Dendritic cell treated with granulocyte-macrophage colony-stimulating factor and Interleukin-4, amounts not matched to agents 40 ng/mL and 50 ng/mL, for 4 days (primary cell): ENCODE results near the gene SPSB3.

Source experiments
- H3K27ac Mint-ChIP-seq: one replicate; pipeline ENCODE4 v1.8.0; 2022; ENCODE audit warnings: mild to moderate bottlenecking, mixed read lengths
- H3K27me3 Mint-ChIP-seq: one replicate; pipeline ENCODE4 v1.8.0; 2022; ENCODE audit warnings: mild to moderate bottlenecking, mixed read lengths
- H3K36me3 Mint-ChIP-seq: one replicate; pipeline ENCODE4 v1.8.0; 2022; ENCODE audit warnings: low read depth, mixed read lengths
- H3K4me1 Mint-ChIP-seq: one replicate; pipeline ENCODE4 v1.8.0; 2022; ENCODE audit warnings: low read depth, mixed read lengths
- H3K4me3 Mint-ChIP-seq: one replicate; pipeline ENCODE4 v1.8.0; 2022; ENCODE audit warnings: mild to moderate bottlenecking, moderate library complexity, mixed read lengths
- H3K9me3 Mint-ChIP-seq: one replicate; pipeline ENCODE4 v1.8.0; 2022; ENCODE audit warnings: mixed read lengths
- intact Hi-C: fragments of 100-400 bp; cut with micrococcal nuclease; formaldehyde crosslinking; loops from one replicate; pipeline ENCODE4 v1.15.0; 2022

SPSB3 gene

DNA sequence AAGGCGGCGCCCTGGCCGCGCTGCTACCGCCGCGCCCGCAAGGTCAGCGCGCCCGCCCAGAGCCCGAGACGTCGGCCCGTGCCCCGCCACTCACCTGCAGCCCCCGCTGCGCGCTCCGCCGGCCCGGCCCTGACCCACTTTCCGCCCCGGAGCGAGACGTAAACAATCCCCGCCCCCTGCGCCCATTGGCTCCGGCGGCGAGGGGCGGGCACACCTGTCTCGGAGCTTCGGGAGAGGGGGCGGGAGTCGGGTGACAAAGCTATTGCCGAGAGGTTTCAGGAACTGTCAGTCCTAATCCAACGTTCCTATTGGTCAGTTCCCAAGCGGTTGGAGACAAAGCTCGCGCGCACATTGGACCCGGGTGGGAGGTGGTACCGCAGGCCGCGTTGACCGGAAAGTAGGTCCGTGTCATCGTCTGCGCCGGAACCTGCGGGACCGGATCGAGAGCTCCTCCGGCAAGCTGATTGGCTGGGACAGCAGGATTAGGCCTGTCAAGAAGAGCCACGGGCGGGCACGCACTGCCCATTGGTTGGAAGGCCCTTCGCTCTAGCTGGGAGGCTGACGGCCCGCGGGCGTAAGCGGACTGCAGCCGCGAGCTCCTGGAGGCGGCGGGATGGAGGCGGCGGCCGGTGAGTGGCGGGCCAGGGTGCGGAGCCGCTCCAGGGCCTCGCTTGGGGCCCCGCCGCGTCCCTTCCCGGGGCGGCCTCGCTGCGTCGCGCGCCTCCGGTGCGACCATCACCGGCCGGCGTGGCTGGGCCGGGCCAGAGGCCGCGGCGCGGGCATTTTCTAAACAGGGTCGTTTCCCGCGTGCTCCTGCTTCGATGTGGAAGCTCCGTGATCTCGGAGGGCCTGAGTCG lies at the start of gene SPSB3, which contains the start of gene NUBP2:
SPSB3 (minus strand) TSS at position 164 of the 857 bp plus-strand sequence. CDS start 1,088 bp downstream, outside the sequence.
NUBP2 (plus strand) TSS at position 553 of the 857 bp plus-strand sequence; CDS start at position 614, 61 bp downstream.
- peak within 1 kb of the TSS; percentile 85 for H3K4me3 Mint-ChIP-seq
- peak within 1 kb of the TSS; percentile 84 for H3K27ac Mint-ChIP-seq
- peaks cover 78% of the 10 kb centered on the region for H3K36me3 Mint-ChIP-seq
- H3K27me3 Mint-ChIP-seq, result no peaks in the 10 kb centered on the region
- intact Hi-C loops, result loop anchor here (1.0 kb wide), 1 partner anchor 9 kb away; the partner anchor contains the start of gene MRPS34
- no peaks in the 10 kb centered on the region for H3K9me3 Mint-ChIP-seq
- H3K4me1 Mint-ChIP-seq, result peaks cover 44% of the 10 kb centered on the region

GRCh38 chr16:1831186-1832075 lies 49.1 kb upstream of the SPSB3 start:
- Mint-ChIP-seq H3K27ac (no peak overlapping the region), H3K4me3 (no peak overlapping the region), H3K4me1 (peaks cover 19% of the 10 kb centered on the region), H3K27me3 (no peaks in the 10 kb centered on the region), H3K36me3 (peaks cover 35% of the 10 kb centered on the region), H3K9me3 (no peaks in the 10 kb centered on the region)
- intact Hi-C loops, result no loop called here

DNA sequence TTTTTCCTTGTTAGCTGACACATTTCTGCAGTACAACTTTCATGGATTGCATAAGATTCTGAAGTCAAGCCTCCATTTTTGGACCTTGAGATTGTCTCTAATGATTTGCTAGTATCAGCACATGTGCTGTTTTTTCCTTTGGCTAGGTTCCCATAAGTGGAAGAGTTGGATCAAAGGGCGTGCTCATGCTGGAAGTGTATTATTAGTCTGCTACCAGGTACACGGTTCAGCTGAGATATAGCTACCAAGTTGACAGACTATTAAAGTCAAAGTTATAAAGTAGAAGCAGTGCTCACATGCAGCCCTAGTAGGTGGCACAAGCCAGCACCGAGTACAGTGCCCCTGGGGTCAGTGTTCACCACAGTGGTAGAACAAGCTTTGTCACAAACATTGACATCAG lies 47.8 kb upstream of the SPSB3 start:
- Mint-ChIP-seq H3K9me3 (no peaks in the 10 kb centered on the region), H3K4me1 (peaks cover 19% of the 10 kb centered on the region), H3K4me3 (no peak overlapping the region), H3K36me3 (peaks cover 35% of the 10 kb centered on the region), H3K27me3 (no peaks in the 10 kb centered on the region), H3K27ac (no peak overlapping the region)
- intact Hi-C loops, result no loop called here

GRCh38 chr16:1828645-1829410 lies 46.5 kb upstream of the SPSB3 start:
- Mint-ChIP-seq H3K4me1 (peaks cover 30% of the 10 kb centered on the region), H3K27me3 (no peaks in the 10 kb centered on the region), H3K4me3 (peak overlapping the region; percentile 30), H3K36me3 (peaks cover 45% of the 10 kb centered on the region), H3K27ac (no peak overlapping the region), H3K9me3 (no peaks in the 10 kb centered on the region)
- intact Hi-C loops, result no loop called here

- H3K36me3 Mint-ChIP-seq, result peaks cover 52% of the 10 kb centered on the region
- intact Hi-C loops, result no loop called here
- H3K27ac Mint-ChIP-seq, result peak within 1 kb of the TSS; percentile 95
- H3K4me1 Mint-ChIP-seq, result peaks cover 32% of the 10 kb centered on the region
- H3K27me3 Mint-ChIP-seq, result no peaks in the 10 kb centered on the region
- H3K4me3 Mint-ChIP-seq, result peak within 1 kb of the TSS; percentile 88
- H3K9me3 Mint-ChIP-seq, result no peaks in the 10 kb centered on the region
Observed at GRCh38 chr16:1826691-1827573, 44.6 kb upstream of the SPSB3 start, which contains the start of the genes FAHD1 and HAGH. TSS of gene FAHD1 (plus strand) at chr16:1827206. CDS start at chr16:1827239, 33 bp downstream. TSS of gene HAGH (minus strand) at chr16:1826825. CDS start at chr16:1826787, 38 bp downstream.

DNA sequence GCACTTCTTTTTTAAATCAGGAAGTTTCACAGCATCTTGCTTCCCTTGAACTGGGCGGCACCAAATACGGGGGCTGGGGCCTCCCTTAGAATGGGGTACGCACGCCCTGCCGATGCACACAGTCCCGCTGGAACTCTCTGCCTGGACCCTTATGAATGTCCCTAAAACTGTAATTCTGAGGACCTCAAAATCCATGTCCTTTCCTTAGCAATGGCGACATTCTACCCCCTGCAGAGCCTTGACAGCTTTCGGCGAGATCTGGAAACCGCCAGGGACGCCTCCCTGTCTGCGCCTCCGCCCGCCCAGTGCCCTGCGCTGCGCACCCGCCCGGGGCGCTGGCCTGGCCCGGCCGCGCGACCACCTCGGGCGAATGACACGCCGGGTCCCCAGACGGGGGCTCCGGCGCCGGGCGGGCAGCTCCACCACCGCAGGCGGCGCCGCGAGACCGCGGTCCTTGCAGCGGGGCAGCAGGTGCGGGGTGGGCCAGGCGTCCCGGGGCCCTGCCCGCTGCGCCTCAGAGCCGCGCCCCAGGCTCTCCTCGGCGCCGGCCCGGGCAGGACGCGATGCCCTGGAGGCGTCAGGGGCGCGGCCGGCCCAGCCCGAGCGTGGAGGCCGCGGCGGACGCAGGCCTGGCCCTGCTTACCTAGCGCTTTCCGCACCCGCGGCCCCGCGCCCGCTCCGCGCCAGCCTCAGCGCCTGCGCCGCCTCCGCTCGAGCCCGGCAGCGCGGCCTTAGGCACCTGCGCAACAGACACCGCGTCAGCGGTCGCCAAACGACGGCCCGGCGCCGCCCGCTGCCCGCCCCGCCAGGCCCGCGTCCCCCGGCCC lies 43.7 kb upstream of the SPSB3 start:
- Mint-ChIP-seq H3K4me3 (peak overlapping the region; percentile 88), H3K27me3 (no peaks in the 10 kb centered on the region), H3K27ac (peak overlapping the region; percentile 95), H3K36me3 (peaks cover 55% of the 10 kb centered on the region), H3K4me1 (peaks cover 32% of the 10 kb centered on the region), H3K9me3 (no peaks in the 10 kb centered on the region)
- intact Hi-C loops, result no loop called here

DNA sequence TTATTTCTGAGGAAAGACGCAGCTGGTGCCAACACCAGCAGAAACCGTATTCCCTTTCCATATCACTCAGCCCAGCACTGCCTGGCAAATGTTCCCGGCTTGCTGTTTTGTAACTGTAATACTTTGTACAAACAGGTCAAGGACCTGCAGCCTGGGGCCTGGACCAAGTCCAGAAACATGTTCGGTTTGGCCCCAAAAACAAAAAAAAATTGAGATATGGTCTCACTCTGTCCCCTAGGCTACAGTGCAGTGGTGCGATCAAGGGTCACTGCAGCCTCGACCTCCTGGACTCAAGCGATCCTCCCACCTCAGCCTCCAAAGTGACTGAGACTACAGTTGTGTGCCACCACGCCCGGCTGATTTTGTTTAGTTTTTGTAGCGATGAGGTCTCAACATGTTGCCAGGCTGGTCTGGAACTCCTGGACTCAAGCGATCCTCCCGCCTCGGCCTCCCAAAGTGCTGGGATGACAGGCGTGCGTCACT lies 43.1 kb upstream of the SPSB3 start:
- Mint-ChIP-seq H3K4me1 (peaks cover 32% of the 10 kb centered on the region), H3K36me3 (peaks cover 55% of the 10 kb centered on the region), H3K9me3 (no peaks in the 10 kb centered on the region), H3K27me3 (no peaks in the 10 kb centered on the region), H3K4me3 (peak overlapping the region; percentile 76), H3K27ac (peak overlapping the region; percentile 80)
- intact Hi-C loops, result no loop called here

- Mint-ChIP-seq H3K9me3 (no peaks in the 10 kb centered on the region), H3K4me3 (no peak overlapping the region), H3K36me3 (peaks cover 64% of the 10 kb centered on the region), H3K4me1 (peaks cover 21% of the 10 kb centered on the region), H3K27ac (no peak overlapping the region), H3K27me3 (no peaks in the 10 kb centered on the region)
- intact Hi-C loops, result no loop called here
Observed at GRCh38 chr16:1823821-1824220, 41.5 kb upstream of the SPSB3 start.

DNA sequence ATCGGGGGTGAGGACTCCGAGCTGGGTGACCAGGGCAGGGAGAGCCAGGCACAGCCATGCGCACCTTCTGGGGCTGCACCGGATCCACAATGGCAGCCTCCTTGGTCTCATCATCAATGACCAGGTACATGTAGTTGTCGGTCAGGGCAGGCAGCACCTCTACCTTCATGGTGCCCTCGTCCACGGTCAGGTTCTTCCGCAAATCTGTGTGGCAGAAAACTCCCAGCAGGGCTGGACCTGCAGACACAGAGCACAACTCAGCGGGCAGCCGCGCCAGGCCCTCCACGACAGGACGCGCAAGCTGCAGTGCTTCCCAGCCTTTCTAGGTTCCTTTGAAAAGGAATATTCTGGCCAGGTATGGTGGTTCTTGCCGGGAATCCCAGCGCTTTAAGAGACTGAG lies 40.4 kb upstream of the SPSB3 start:
- Mint-ChIP-seq H3K4me1 (peaks cover 19% of the 10 kb centered on the region), H3K27ac (no peak overlapping the region), H3K36me3 (peaks cover 74% of the 10 kb centered on the region), H3K9me3 (no peaks in the 10 kb centered on the region), H3K4me3 (no peak overlapping the region), H3K27me3 (no peaks in the 10 kb centered on the region)
- intact Hi-C loops, result no loop called here

DNA sequence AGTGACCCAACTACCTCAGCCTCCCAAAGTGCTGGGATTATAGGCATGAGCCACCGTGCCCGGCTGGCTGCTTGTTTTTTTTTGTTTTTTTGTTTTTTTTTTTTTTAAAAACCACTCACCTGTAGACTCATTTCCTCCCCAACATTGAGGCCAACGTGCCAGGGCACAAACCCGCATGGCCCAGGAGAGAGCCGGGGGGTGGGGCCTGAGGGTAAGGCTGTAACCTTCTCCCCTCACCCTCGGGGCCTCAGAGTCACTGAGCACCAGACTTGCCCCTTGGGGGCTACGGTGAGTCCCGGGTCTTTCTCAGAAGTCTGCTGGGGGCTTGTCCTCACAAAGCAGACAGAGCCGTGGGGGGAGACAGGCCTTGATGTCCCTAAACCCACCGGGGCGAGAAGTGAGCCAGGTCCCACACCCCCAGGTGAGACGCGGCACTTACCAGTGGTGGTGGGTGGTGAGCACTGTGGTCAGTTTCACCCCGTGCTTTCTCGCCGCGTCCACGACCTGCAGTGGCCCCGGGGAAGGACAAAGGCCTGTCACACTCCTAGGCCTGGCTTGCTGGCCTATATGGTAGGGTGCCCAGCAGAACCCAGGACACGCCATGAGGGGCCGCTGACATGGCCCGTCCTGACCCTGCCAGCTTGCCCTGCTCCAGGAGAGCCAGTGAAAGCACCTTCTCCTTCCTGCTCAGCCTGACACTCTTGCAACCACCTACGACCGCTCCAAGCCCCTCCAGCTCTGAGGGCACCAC lies 39.7 kb upstream of the SPSB3 start:
- Mint-ChIP-seq H3K9me3 (no peaks in the 10 kb centered on the region), H3K4me1 (peaks cover 14% of the 10 kb centered on the region), H3K4me3 (no peak overlapping the region), H3K36me3 (peaks cover 75% of the 10 kb centered on the region), H3K27ac (no peak overlapping the region), H3K27me3 (no peaks in the 10 kb centered on the region)
- intact Hi-C loops, result no loop called here

- intact Hi-C loops, result no loop called here
- Mint-ChIP-seq H3K4me3 (no peak overlapping the region), H3K27ac (no peak overlapping the region), H3K36me3 (peaks cover 84% of the 10 kb centered on the region), H3K4me1 (peaks cover 14% of the 10 kb centered on the region), H3K9me3 (no peaks in the 10 kb centered on the region), H3K27me3 (no peaks in the 10 kb centered on the region)
Observed at GRCh38 chr16:1820946-1821290, 38.5 kb upstream of the SPSB3 start.
